HG03280 (cell line): ENCODE measurements around the gene GPR15.
"Not testable (repeated sequence)": the region's sequence is repeated elsewhere in the genome, so short reads cannot be mapped to it uniquely, and the experiment has no call there.

Experiments
- ATAC-seq: cut with Tn5 transposase; IDR thresholded peaks from one replicate; pipeline ENCODE4 v1.9.1; 2021; ENCODE audit warnings: mild to moderate bottlenecking, moderate library complexity; ENCODE audit not compliant: unreplicated experiment

GPR15 gene

GRCh38 chr3:98556164-98557130, 24.7 kb downstream of the GPR15 start:
- ATAC-seq, result peak; percentile 78

GRCh38 chr3:98557324-98558010, 25.7 kb downstream of the GPR15 start:
- no peak for ATAC-seq

GRCh38 chr3:98558100-98558827, 26.5 kb downstream of the GPR15 start:
- no peak for ATAC-seq

DNA sequence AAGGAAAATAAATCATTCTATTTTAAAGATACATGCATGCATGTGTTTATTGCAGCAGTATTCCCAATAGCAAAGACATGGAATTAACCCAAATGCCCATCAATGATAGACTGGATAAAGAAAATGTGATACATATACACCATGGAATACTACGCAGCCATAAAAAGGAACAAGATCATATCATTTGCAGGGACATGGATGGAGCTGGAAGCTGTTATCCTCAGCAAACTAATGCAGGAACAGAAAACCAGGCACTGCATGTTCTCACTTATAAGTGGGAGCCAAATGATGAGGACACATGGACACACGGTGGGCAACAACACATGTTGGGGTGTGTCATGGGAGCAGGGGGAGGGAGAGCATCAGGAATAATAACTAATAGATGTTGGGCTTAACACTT, 28.0 kb downstream of the GPR15 start:
- ATAC-seq, result not testable (repeated sequence)

DNA sequence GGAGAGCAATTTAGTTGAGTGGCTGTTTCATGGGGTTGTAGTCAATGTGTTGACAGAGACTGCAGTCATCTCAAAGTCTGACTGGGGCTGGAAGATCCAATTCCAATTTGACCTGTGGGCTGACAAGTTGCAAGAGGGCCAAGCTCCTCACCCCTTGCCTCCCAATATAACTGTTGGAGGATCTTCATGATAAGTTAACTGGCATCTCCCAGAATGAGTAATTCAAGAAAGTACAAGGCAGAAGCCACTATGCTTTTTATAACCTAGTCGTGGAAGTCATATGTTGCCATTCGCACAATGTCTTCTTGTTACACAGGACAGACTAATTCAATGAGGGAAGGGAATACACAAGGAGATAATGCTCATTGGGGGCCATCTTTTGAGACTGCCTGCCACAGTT, 29.1 kb downstream of the GPR15 start:
- no peak for ATAC-seq

DNA sequence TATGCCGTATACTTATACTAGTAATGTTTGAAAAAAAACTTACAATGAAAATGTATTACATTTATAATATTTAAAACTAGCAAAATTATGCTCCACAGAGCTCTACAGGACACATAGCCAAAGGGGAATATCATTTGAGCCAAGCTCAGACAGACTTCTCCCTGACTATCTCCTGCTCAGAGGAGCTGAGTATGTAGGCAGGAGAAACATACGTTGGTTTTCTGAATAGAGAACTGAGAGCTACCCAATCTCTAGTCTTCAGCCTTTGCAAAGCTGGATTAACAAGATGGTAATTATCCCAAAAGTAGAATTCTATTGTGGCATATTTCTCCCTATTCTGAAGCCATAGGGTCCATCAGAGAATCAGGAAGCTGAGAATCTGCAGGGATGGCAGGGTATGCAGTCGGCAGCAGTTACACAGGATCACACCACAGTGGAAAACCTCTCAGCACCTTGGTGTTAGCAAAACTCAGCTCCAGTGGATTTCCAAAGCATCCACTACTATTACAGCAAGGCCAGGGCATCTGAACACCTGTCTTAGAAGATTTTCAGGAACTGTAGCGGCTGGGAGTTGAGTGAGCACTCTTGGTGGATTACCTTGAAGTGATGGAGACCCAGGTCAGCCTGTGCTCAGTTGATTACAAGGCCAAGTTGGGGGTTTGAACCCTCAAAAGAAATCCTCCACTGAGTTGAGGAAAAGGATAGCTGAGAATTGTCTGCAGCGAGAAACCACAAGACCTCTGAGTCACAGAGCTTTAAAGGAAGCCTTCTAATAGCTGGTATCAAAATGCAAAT, 30.1 kb downstream of the GPR15 start:
- no peak for ATAC-seq

- peak; percentile 63 for ATAC-seq
Observed at GRCh38 chr3:98563661-98564281, 32.0 kb downstream of the GPR15 start.

GRCh38 chr3:98564282-98565005, 32.7 kb downstream of the GPR15 start:
- peak; percentile 12 for ATAC-seq

DNA sequence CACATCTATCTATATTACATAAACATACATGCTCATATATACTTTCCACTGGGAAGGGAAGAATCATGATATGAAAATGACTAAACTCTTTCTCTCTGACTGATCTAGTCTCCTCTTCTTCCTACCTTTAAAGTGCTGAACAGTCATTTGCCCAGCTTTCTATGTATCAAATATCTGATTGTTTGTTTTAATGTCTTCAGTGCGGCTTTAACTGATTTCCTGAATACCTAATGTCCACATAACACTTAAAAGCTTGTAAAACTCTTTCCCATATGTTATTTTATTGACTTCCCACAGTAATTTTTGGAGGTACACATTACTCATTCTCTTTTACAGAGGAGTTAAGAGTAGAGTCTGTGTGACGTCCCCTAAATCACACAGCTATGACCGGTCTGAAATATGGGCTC, 33.5 kb downstream of the GPR15 start:
- no peak for ATAC-seq

- no peak for ATAC-seq
Observed at GRCh38 chr3:98565843-98566242, 34.1 kb downstream of the GPR15 start.

GRCh38 chr3:98567666-98568270, 36.0 kb downstream of the GPR15 start:
- peak; percentile 20 for ATAC-seq

- ATAC-seq, result no peak
Observed at GRCh38 chr3:98568402-98568801, 36.6 kb downstream of the GPR15 start.

GRCh38 chr3:98573181-98573728, 41.5 kb downstream of the GPR15 start:
- ATAC-seq, result peak; percentile 60

- ATAC-seq, result no peak
Observed at GRCh38 chr3:98574132-98574531, 42.4 kb downstream of the GPR15 start.

- ATAC-seq, result no peak
Observed at GRCh38 chr3:98577178-98577895, 45.6 kb downstream of the GPR15 start.

- ATAC-seq, result no peak
Observed at GRCh38 chr3:98580401-98581386, 48.9 kb downstream of the GPR15 start.

- ATAC-seq, result no peak
Observed at GRCh38 chr3:98581474-98581873, 49.7 kb downstream of the GPR15 start.
